Psoas muscle (tissue), 8 donors: Measurements from ENCODE around the gene ALOX15B. TPM values are rescaled to one million over a fixed set of nuclear protein-coding genes. Genes with fewer than 3 reads are reported as not detected.

ENCODE experiments used
- ATAC-seq, 4 donors: fragments of 200-7000 bp; cut with Tn5 transposase; one replicate each; pipeline ENCODE4 v1.9.1; 2020; ENCODE audit warnings: moderate library complexity in 3 of 4, mild to moderate bottlenecking in 2 of 4
- DNase-seq, 2 donors: peaks; one replicate each; pipeline ENCODE4 v3.0.0-alpha.2; 2020
- H3K27ac ChIP-seq: fragments of 200-600 bp; one replicate; pipeline ENCODE4 v1.8.0; 2022
- H3K27me3 ChIP-seq, 3 donors: fragments of 200-600 bp in 1 of 3; one replicate each; pipeline versions ENCODE4 v1.6.1 to v1.8.0; 2013 to 2022; ENCODE audit warnings: low read length in 2 of 3, mild to moderate bottlenecking in 2 of 3, moderate library complexity in 1 of 3; ENCODE audit not compliant: insufficient read depth in 3 of 3
- H3K36me3 ChIP-seq, 2 donors: fragments of 200-600 bp in 1 of 2; one replicate each; pipeline versions ENCODE4 v1.6.1 to v1.8.0; 2013 to 2022; ENCODE audit warnings: low read depth in 1 of 2, mild to moderate bottlenecking in 1 of 2, moderate library complexity in 1 of 2; ENCODE audit not compliant: insufficient read depth in 1 of 2
- H3K4me1 ChIP-seq: fragments of 200-600 bp; one replicate; pipeline ENCODE4 v1.8.0; 2022
- H3K4me3 ChIP-seq: fragments of 200-600 bp; one replicate; pipeline ENCODE4 v1.8.0; 2022; ENCODE audit warnings: mild to moderate bottlenecking
- H3K9me3 ChIP-seq: fragments of 200-600 bp; one replicate; pipeline ENCODE4 v1.8.0; 2022
- CTCF ChIP-seq: fragments of 200-600 bp; IDR thresholded peaks from one replicate; pipeline ENCODE4 v1.8.0; 2022; ENCODE audit warnings: antibody characterized with exemption
- WGBS, 3 donors: extraction: QIAGEN DNeasy Blood & Tissue Kit; methylation state at CpG; one replicate each; pipeline versions ENCODE4 v1.1.6 to v1.1.7; 2013; 5-methylcytosine and 5-hydroxymethylcytosine counted together
- intact Hi-C, 2 donors: fragments of 100-400 bp; cut with DNase I; formaldehyde crosslinking; loops; one replicate each; pipeline versions ENCODE4 v1.11.0 to v1.14.2; 2022
- polyA plus RNA-seq, 3 donors: library from polyadenylated mRNA; stranded (reverse); fragments of 200-250 nt; gene quantifications; one replicate each; pipeline ENCODE4 v1.2.3, GENCODE V29; 2013
- total RNA-seq, 4 donors: library from RNA; stranded (reverse); fragmentation: NEBNext Ultra II Directional in 2 of 4; extraction: Animal tissue kit (Norgen Biotek cat#: 25700) in 2 of 4; gene quantifications; one replicate each; pipeline versions ENCODE4 v1.2.1 to v1.2.4, GENCODE V29; 2021 to 2023
- donor health status: healthy with polysubstance abuse.
- donor health status: DM: no; HTN: no; CAD: no; lungs with moderate emphysema.
- donor health status: Bipolar disorder and iron deficiency.
- donor health status: healthy.
- donor health status: DM: yes; HTN: yes; CAD: no.
- donor health status: DM: no; HTN: no; CAD: no.
- donor health status: DM: no; HTN: no; CAD: no.
- donor health status: DM: yes; HTN: yes; CAD: no.

Gene ALOX15B
- total and polyA plus RNA-seq, 7 donors = 0.09 to 1.1 (median 0.32) TPM; not detected in 2

GRCh38 chr17:8032442-8032841 lies 6.4 kb upstream of the ALOX15B start:
- peaks cover 0 to 25% (median 5%) of the 10 kb centered on the region in 3 donors for H3K27me3 ChIP-seq
- TF ChIP-seq CTCF = no peak
- intact Hi-C loops = no loop called here

GRCh38 chr17:8039611-8040168 lies 831 bp downstream of the ALOX15B start:
- no peak for TF ChIP-seq CTCF
- no peaks in the 10 kb centered on the region for H3K9me3 ChIP-seq
- no peak for ATAC-seq
- no peak overlapping the region for H3K4me3 ChIP-seq
- H3K36me3 ChIP-seq = no peaks in the 10 kb centered on the region
- no peak for DNase-seq
- whole genome bisulfite sequencing, 3 donors = 48 to 58% (median 58%) methylated on average over 8 to 11 of the region's 11 CpGs
- H3K27ac ChIP-seq = no peak overlapping the region
- no peaks in the 10 kb centered on the region for H3K4me1 ChIP-seq
- peaks cover 0 to 29% (median 5%) of the 10 kb centered on the region in 3 donors for H3K27me3 ChIP-seq
- intact Hi-C loops = loop anchor here (5.0 to 10.0 kb wide), 2 partner anchors 125 to 132 kb away; partner anchors contain the start of gene RNF227 (in 1 of the 2)

More at GRCh38 chr17:8032442-8032841, 6.4 kb upstream of the ALOX15B start:
- H3K4me3 ChIP-seq = no peak overlapping the region
- DNase-seq (no peak), ATAC-seq (no peak)
- 81 to 84% (median 83%) methylated on average over 2 of the region's 2 CpGs for WGBS, 3 donors
- H3K27ac ChIP-seq = no peak overlapping the region
- no peaks in the 10 kb centered on the region for H3K4me1 ChIP-seq
- H3K36me3 ChIP-seq = no peaks in the 10 kb centered on the region
- no peaks in the 10 kb centered on the region for H3K9me3 ChIP-seq

GRCh38 chr17:8041249-8041928 lies 2.5 kb downstream of the ALOX15B start:
- WGBS, 3 donors = 68 to 73% (median 70%) methylated on average over 8 of the region's 8 CpGs
- peaks cover 0 to 33% (median 5%) of the 10 kb centered on the region in 3 donors for H3K27me3 ChIP-seq
- H3K4me3 ChIP-seq = no peak overlapping the region

GRCh38 chr17:8041979-8042378 lies 3.1 kb downstream of the ALOX15B start:
- DNase-seq (no peak), ATAC-seq (no peak)
- intact Hi-C loops = loop anchor here (2.0 to 10.0 kb wide), 3 partner anchors 127 to 181 kb away; partner anchors contain the start of gene RNF227 (in 1 of the 2)
- Histone ChIP-seq H3K27me3 (peaks cover 0 to 36% (median 5%) of the 10 kb centered on the region in 3 donors), H3K4me3 (no peak overlapping the region), H3K4me1 (no peaks in the 10 kb centered on the region), H3K36me3 (no peaks in the 10 kb centered on the region), H3K27ac (no peak overlapping the region), H3K9me3 (no peaks in the 10 kb centered on the region)
- no peak for TF ChIP-seq CTCF

More at GRCh38 chr17:8041249-8041928, 2.5 kb downstream of the ALOX15B start:
- no peaks in the 10 kb centered on the region for H3K9me3 ChIP-seq
- H3K27ac ChIP-seq = no peak overlapping the region
- no peaks in the 10 kb centered on the region for H3K4me1 ChIP-seq
- intact Hi-C loops = loop anchor here (5.0 to 10.0 kb wide), 2 partner anchors 127 to 134 kb away; partner anchors contain the start of gene RNF227 (in 1 of the 2)
- peak; percentile 48 for TF ChIP-seq CTCF
- no peak for DNase-seq
- peak; percentile 36 to 80 (median 58) for ATAC-seq
- no peaks in the 10 kb centered on the region for H3K36me3 ChIP-seq
